HL-60 (cell line): ENCODE data around the gene NKIRAS2.

ENCODE experiments used
- DNase-seq, 2 experiments: peaks; one replicate each; pipeline ENCODE4 v3.0.0-alpha.2; 2010 to 2020; ENCODE audit warnings: low read depth in 1 of 2, low spot score in 1 of 2
- H3K27ac ChIP-seq: fragments of 250-450 bp; sonication (Bioruptor Pico); replicated peaks from 2 replicates; pipeline ENCODE4 v1.5.1; 2020; ENCODE audit warnings: mild to moderate bottlenecking, moderate library complexity
- H3K27me3 ChIP-seq: fragments of 250-450 bp; sonication (Bioruptor Pico); 2 replicates; pipeline ENCODE4 v1.5.1; 2021; ENCODE audit warnings: mild to moderate bottlenecking, moderate library complexity; ENCODE audit not compliant: insufficient read depth, poor library complexity, severe bottlenecking
- H3K4me3 ChIP-seq: replicated peaks from 2 replicates; pipeline ENCODE4 v1.5.1; 2011; ENCODE audit warnings: mild to moderate bottlenecking, control low read depth, low read length; ENCODE audit not compliant: insufficient read depth
- CTCF ChIP-seq: IDR thresholded peaks from one replicate; pipeline ENCODE4 v1.5.1; 2011; ENCODE audit warnings: low read length, control low read depth, inconsistent platforms; ENCODE audit not compliant: insufficient read depth
- GABPA ChIP-seq: IDR thresholded peaks from 2 replicates; pipeline ENCODE4 v1.6.1; 2012; ENCODE audit warnings: low read depth
- POLR2AphosphoS5 ChIP-seq: IDR thresholded peaks from 2 replicates; pipeline ENCODE4 v1.6.1; 2012; ENCODE audit warnings: low read depth
- REST ChIP-seq: IDR thresholded peaks from 2 replicates; pipeline ENCODE4 v1.6.1; 2012; ENCODE audit warnings: low read depth; ENCODE audit not compliant: insufficient replicate concordance
- SPI1 ChIP-seq: IDR thresholded peaks from 2 replicates; pipeline ENCODE4 v1.6.1; 2012; ENCODE audit warnings: low read depth, mild to moderate bottlenecking, borderline replicate concordance
- long read RNA-seq: library from polyadenylated mRNA; unstranded; transcript quantifications from one replicate; pipeline ENCODE4 v2.0.0, GENCODE V29; 2020

The NKIRAS2 gene
- long read RNA-seq, transcript NKIRAS2-210 (5 exons, 997 nt) = minor isoform, 67 of 325 reads
- long read RNA-seq, transcript NKIRAS2-206 (4 exons, 1,909 nt) = major isoform, 212 of 325 reads
- long read RNA-seq, transcript NKIRAS2-207 (4 exons, 1,461 nt) = minor isoform, 6 of 325 reads
- long read RNA-seq, transcript NKIRAS2-209 (5 exons, 992 nt) = minor isoform, 11 of 325 reads
- long read RNA-seq, partial matches to known transcripts = 3 of 325 reads
- long read RNA-seq, other reads (novel, unspliced or antisense) = 16 of 325 reads

- Histone ChIP-seq H3K27me3 (no peaks in the 10 kb centered on the region), H3K4me3 (peak within 1 kb of the TSS; percentile 93), H3K27ac (peak within 1 kb of the TSS; percentile 82)
- no peak; the same call in 1 of the 2 replicates for TF ChIP-seq POLR2AphosphoS5
- TF ChIP-seq SPI1 = no peak
- no peak for TF ChIP-seq REST
- peak; percentile 78 for TF ChIP-seq CTCF
- peak; percentile 89 for TF ChIP-seq GABPA
- peak; percentile 83 to 97 for DNase-seq
Observed at GRCh38 chr17:42019509-42020404, at the start of gene NKIRAS2. NKIRAS2 (plus strand) TSS chr17:42020090; CDS start chr17:42021578, 1,488 bp downstream.

GRCh38 chr17:41970901-41971331 is 49.0 kb upstream of the NKIRAS2 start:
- no peak overlapping the region for H3K4me3 ChIP-seq
- no peak for DNase-seq

More at GRCh38 chr17:41970901-41971331, 49.0 kb upstream of the NKIRAS2 start:
- Histone ChIP-seq H3K27ac (no peak overlapping the region), H3K27me3 (no peaks in the 10 kb centered on the region)
- no peak for TF ChIP-seq GABPA
- no peak for TF ChIP-seq POLR2AphosphoS5
- TF ChIP-seq SPI1 = no peak
- TF ChIP-seq REST = no peak
- no peak for TF ChIP-seq CTCF
